ENCODE data around the gene TRAPPC2L.
"Not testable (repeated sequence)": the region's sequence is repeated elsewhere in the genome, so short reads cannot be mapped to it uniquely, and the experiment has no call there.

Gene TRAPPC2L

GRCh38 chr16:88893127-88893968 is 36.4 kb downstream of the TRAPPC2L start:
- H3K4me3 ChIP-seq (ENCODE audit: low read depth, low read length): no peak overlapping the region
- TF ChIP-seq, protein P1, sequence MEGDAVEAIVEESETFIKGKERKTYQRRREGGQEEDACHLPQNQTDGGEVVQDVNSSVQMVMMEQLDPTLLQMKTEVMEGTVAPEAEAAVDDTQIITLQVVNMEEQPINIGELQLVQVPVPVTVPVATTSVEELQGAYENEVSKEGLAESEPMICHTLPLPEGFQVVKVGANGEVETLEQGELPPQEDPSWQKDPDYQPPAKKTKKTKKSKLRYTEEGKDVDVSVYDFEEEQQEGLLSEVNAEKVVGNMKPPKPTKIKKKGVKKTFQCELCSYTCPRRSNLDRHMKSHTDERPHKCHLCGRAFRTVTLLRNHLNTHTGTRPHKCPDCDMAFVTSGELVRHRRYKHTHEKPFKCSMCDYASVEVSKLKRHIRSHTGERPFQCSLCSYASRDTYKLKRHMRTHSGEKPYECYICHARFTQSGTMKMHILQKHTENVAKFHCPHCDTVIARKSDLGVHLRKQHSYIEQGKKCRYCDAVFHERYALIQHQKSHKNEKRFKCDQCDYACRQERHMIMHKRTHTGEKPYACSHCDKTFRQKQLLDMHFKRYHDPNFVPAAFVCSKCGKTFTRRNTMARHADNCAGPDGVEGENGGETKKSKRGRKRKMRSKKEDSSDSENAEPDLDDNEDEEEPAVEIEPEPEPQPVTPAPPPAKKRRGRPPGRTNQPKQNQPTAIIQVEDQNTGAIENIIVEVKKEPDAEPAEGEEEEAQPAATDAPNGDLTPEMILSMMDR (conservative IDR thresholded peaks at IDR 0.05; ENCODE audit: low read depth, low read length): no peak
- DNase-seq (ENCODE audit: low read depth): no peak

DNA sequence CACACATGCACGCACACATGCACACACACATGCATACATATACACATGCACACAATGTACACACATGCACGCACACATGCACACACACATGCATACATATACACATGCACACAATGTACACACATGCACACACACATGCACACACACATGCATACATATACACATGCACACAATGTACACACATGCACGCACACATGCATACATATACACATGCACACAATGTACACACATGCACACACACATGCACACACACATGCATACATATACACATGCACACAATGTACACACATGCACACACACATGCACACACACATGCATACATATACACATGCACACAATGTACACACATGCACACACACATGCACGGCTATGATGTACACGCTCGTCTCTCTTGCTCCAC is 37.3 kb downstream of the TRAPPC2L start:
- H3K4me3 ChIP-seq (ENCODE audit: low read depth, low read length); DNase-seq (ENCODE audit: low read depth): not testable (repeated sequence)

GRCh38 chr16:88894681-88895300 is 37.9 kb downstream of the TRAPPC2L start:
- no peak overlapping the region for H3K4me3 ChIP-seq (ENCODE audit: low read depth, low read length)
- TF ChIP-seq, protein P1 (conservative IDR thresholded peaks at IDR 0.05; ENCODE audit: low read depth, low read length): no peak
- DNase-seq (ENCODE audit: low read depth): no peak

- TF ChIP-seq, protein P1 (conservative IDR thresholded peaks at IDR 0.05; ENCODE audit: low read depth, low read length): no peak
- no peak overlapping the region for H3K4me3 ChIP-seq (ENCODE audit: low read depth, low read length)
- DNase-seq (ENCODE audit: low read depth): no peak
Observed at GRCh38 chr16:88895335-88895734, 38.4 kb downstream of the TRAPPC2L start.

GRCh38 chr16:88896238-88897070 is 39.5 kb downstream of the TRAPPC2L start:
- TF ChIP-seq, protein P1 (conservative IDR thresholded peaks at IDR 0.05; ENCODE audit: low read depth, low read length): no peak
- no peak overlapping the region for H3K4me3 ChIP-seq (ENCODE audit: low read depth, low read length)

DNA sequence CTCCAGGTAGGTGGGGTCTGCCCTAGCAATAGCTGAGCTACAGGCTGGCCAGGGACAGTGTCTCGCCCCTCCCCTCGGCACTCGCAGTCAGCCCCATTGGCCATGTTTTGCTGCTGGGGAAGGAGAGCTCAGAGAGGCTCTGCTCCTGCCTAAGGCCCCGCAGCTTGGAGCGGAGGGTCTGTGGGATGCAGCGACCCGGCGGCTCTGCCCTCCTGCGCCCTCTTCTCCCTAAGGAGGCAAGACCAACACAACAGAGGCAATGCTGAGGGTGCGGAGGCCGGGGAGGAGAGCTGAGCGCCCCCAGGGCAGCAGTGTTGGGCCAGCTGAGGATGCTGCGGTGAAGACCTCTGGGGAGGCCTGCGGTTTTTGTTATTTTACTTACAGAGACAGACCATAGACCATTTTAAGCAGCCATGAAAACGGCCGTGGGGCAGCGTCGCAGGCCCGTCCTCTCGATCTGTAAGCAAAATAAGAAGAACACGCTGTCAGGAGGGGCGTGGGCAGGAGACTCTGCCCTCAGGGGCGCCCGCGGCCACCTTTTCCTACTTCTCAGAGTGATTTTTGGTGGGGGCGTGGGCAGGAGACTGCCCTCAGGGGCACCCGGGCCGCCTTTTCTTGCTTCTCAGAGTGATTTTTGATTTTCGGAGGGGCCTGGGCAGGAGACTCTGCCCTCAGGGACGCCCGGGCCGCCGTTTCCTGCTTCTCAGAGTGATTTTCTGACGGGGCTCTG is 40.9 kb downstream of the TRAPPC2L start:
- TF ChIP-seq, protein P1 (conservative IDR thresholded peaks at IDR 0.05; ENCODE audit: low read depth, low read length): no peak
- no peak overlapping the region for H3K4me3 ChIP-seq (ENCODE audit: low read depth, low read length)
- DNase-seq (ENCODE audit: low read depth): no peak

More at GRCh38 chr16:88896238-88897070, 39.5 kb downstream of the TRAPPC2L start:
- DNase-seq (ENCODE audit: low read depth): no peak
